Adipocyte (in vitro differentiated cells): ENCODE measurements around the gene S100P.
"Not testable (repeated sequence)": the region's sequence is repeated elsewhere in the genome, so short reads cannot be mapped to it uniquely, and the experiment has no call there.

Experiments
- DNase-seq: peaks from one replicate; pipeline ENCODE4 v3.0.0-alpha.2; 2015; ENCODE audit warnings: low read depth
- H3K27me3 ChIP-seq: replicated peaks from 2 replicates; pipeline ENCODE4 v1.7.0; 2013; ENCODE audit warnings: mild to moderate bottlenecking, low read length, moderate library complexity; ENCODE audit not compliant: control insufficient read depth, insufficient read depth
- H3K36me3 ChIP-seq: 2 replicates; pipeline ENCODE4 v1.7.0; 2013; ENCODE audit warnings: low read length, mild to moderate bottlenecking, moderate library complexity; ENCODE audit not compliant: control insufficient read depth, insufficient read depth, severe bottlenecking
- H3K4me1 ChIP-seq: 2 replicates; pipeline ENCODE4 v1.7.0; 2013; ENCODE audit warnings: mild to moderate bottlenecking, low read length, moderate library complexity; ENCODE audit not compliant: control insufficient read depth, insufficient read depth
- H3K4me3 ChIP-seq: 2 replicates; pipeline ENCODE4 v1.7.0; 2013; ENCODE audit warnings: mild to moderate bottlenecking, low read length, moderate library complexity
- H3K9ac ChIP-seq: 2 replicates; pipeline ENCODE4 v1.7.0; 2013; ENCODE audit warnings: mild to moderate bottlenecking, low read length, moderate library complexity
- H3K9me3 ChIP-seq: 2 replicates; pipeline ENCODE4 v1.7.0; 2013; ENCODE audit warnings: mild to moderate bottlenecking, low read length, moderate library complexity; ENCODE audit not compliant: control insufficient read depth

Gene S100P

DNA sequence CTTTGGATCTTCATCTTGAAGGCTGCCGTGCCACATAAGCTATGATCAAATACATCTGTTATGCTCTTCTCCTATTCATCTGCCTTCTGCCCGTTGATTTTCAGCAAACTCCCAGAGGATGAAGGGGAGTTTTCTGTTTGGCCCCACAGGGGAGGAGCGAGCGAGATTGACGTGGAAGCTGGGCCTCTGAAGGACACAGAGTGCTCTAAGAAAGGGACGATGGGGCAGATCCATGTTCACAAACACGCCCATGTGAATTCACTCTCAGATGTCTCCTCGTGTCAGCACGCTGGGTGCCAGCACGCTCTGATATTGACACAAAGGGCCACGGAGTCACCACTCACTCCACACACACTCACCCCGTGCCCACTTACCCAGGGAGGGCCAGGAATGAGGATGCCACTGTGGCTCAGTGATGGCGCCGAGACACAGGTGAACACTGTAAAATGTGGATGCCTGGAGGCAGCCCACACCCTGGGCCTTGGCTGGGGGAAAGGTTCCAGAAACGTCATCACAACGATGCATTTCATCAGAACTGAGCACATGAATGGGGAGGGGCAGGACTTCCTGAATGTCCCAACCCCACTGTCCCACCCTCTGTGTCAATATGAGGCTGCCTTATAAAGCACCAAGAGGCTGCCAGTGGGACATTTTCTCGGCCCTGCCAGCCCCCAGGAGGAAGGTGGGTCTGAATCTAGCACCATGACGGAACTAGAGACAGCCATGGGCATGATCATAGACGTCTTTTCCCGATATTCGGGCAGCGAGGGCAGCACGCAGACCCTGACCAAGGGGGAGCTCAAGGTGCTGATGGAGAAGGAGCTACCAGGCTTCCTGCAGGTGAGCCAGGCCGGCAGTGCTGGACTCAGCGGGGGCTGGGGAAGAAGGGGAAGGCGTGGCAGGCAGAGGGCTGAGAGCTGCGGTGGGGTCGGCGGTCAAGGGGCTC is at the start of gene S100P:
S100P (plus strand) TSS at position 648 of the 946 bp plus-strand sequence; CDS start at position 703, 55 bp downstream.
- H3K9me3 ChIP-seq, result no peaks in the 10 kb centered on the region
- no peaks in the 10 kb centered on the region for H3K36me3 ChIP-seq
- DNase-seq, result no peak
- peaks cover 29% of the 10 kb centered on the region for H3K4me1 ChIP-seq
- H3K9ac ChIP-seq, result no peak within 1 kb of the TSS
- no peak within 1 kb of the TSS for H3K4me3 ChIP-seq
- no peaks in the 10 kb centered on the region for H3K27me3 ChIP-seq

DNA sequence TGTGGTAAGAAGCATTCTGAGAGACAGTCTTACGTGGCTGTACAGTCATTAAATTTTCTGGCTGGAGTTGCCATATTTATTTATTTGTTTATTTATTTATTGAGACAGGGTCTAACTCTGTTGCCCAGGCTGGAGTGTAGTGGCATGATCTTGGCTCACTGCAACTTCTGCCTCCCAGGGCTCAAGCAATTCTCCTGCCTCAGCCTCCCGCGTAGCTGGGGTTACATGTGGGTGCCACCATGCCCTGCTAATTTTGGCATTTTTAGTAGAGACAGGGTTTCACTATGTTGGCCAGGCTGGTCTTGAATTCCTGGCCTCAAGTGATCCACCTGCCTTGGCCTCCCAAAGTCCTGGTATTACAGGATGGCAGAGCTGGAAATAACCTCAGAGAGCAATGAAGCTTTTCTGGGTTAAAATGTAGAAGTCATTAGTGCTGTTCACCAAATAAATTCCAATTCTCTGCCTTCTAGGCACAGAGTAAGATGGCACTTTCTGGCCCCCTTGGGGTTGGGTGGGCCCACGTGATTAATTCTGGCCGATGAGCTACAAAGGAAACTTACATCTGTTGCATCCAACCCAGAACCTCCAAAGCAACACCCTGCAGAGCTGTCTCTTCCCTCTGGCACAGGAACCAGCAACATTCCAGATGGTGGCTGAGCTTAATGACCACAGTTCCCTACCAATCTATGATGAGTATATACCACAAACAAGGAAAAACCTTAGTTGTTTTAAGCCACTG is 48.7 kb upstream of the S100P start:
- Histone ChIP-seq H3K4me3 (no peak overlapping the region), H3K9me3 (no peaks in the 10 kb centered on the region), H3K9ac (no peak overlapping the region), H3K27me3 (no peaks in the 10 kb centered on the region), H3K36me3 (peaks cover 14% of the 10 kb centered on the region), H3K4me1 (peaks cover 24% of the 10 kb centered on the region)
- no peak for DNase-seq

- Histone ChIP-seq H3K27me3 (no peaks in the 10 kb centered on the region), H3K4me1 (peaks cover 17% of the 10 kb centered on the region), H3K9me3 (no peaks in the 10 kb centered on the region), H3K36me3 (peaks cover 11% of the 10 kb centered on the region), H3K4me3 (no peak overlapping the region), H3K9ac (no peak overlapping the region)
- DNase-seq, result no peak
Measured at GRCh38 chr4:6647169-6647568, 46.5 kb upstream of the S100P start.

DNA sequence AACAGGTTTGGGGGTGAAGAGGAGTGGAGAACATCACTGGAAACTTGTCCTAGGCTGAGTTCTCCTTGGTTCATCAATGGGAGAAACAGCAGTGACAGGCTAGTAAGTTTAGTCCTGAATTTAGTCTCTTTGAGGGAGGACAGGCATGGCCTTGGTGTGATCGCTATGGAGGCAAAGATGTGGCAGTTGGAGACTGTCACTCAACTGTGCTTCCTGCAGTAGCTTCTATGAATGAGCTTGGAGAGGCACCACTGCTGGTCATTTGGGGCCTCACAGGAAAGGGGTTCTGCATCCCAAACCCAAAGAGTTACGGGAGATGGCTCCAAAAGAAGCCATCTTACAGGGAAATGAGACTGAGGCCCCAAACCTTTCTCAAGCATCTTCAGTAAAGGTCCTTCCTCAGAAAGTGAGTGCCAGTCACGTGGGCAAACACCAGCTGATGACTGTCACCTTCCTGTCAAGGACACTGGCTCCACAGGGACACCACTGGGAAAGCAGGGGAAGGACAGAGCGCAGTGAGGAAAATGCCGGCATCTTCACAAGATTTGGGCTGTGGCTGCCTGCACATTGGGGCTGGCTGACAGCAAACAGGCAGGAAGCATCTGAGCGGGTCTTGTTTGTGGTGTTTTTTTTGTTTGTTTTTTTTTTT is 46.0 kb upstream of the S100P start:
- peaks cover 5% of the 10 kb centered on the region for H3K36me3 ChIP-seq
- no peak overlapping the region for H3K4me3 ChIP-seq
- no peak overlapping the region for H3K9ac ChIP-seq
- H3K9me3 ChIP-seq, result no peaks in the 10 kb centered on the region
- H3K4me1 ChIP-seq, result peaks cover 12% of the 10 kb centered on the region
- DNase-seq, result no peak
- no peaks in the 10 kb centered on the region for H3K27me3 ChIP-seq

- Histone ChIP-seq H3K27me3 (no peaks in the 10 kb centered on the region), H3K9ac (no peak overlapping the region), H3K4me1 (peaks cover 3% of the 10 kb centered on the region), H3K4me3 (no peak overlapping the region), H3K36me3 (no peaks in the 10 kb centered on the region), H3K9me3 (no peaks in the 10 kb centered on the region)
- no peak for DNase-seq
Measured at GRCh38 chr4:6649216-6649615, 44.5 kb upstream of the S100P start.

GRCh38 chr4:6654211-6654610 is 39.5 kb upstream of the S100P start:
- H3K9me3 ChIP-seq, DNase-seq, H3K36me3 ChIP-seq, H3K27me3 ChIP-seq, H3K4me1 ChIP-seq, H3K9ac ChIP-seq, H3K4me3 ChIP-seq: not testable (repeated sequence)

DNA sequence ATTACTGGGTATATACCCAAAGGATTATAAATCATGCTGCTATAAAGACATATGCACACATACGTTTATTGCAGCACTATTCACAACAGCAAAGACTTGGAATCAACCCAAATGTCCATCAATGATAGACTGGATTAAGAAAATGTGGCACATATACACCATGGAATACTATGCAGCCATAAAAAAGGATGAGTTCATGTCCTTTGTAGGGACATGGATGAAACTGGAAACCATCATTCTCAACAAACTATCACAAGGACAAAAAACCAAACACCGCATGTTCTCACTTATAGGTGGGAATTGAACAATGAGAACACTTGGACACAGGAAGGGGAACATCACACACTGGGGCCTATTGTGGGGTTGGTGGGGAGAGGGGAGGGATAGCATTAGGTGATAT is 38.4 kb upstream of the S100P start:
- not testable (repeated sequence) for H3K9me3 ChIP-seq, H3K9ac ChIP-seq, H3K36me3 ChIP-seq, H3K4me3 ChIP-seq, DNase-seq, H3K27me3 ChIP-seq, H3K4me1 ChIP-seq

DNA sequence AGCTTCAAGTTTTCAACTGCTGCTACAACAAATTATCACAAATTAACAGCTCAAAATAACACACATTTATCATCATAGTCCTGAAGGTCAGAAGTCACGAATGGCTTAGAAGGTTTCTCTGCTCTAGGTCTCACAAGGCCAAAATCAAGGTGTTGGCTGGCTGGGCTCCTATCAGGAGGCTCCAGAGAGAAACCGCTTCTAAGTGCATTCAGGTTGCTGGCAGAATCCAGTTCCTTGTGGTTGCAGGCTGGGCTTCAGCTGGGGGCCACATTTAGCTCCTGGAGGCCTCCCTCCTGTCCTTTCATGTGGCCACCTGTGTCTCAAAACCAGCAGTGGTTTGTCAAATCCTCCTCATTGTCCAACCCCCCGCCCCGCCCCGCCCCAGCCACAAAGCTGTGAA is 37.8 kb upstream of the S100P start:
- Histone ChIP-seq H3K9ac (no peak overlapping the region), H3K36me3 (no peaks in the 10 kb centered on the region), H3K9me3 (no peaks in the 10 kb centered on the region), H3K4me1 (peaks cover 4% of the 10 kb centered on the region), H3K27me3 (no peaks in the 10 kb centered on the region), H3K4me3 (no peak overlapping the region)
- DNase-seq, result no peak

GRCh38 chr4:6657242-6658208 is 36.2 kb upstream of the S100P start:
- Histone ChIP-seq H3K9ac (no peak overlapping the region), H3K4me1 (peaks cover 4% of the 10 kb centered on the region), H3K36me3 (no peaks in the 10 kb centered on the region), H3K27me3 (no peaks in the 10 kb centered on the region), H3K9me3 (no peaks in the 10 kb centered on the region), H3K4me3 (no peak overlapping the region)
- no peak for DNase-seq

GRCh38 chr4:6658209-6658595 is 35.5 kb upstream of the S100P start:
- Histone ChIP-seq H3K4me1 (peaks cover 4% of the 10 kb centered on the region), H3K27me3 (no peaks in the 10 kb centered on the region), H3K36me3 (no peaks in the 10 kb centered on the region), H3K9ac (peak overlapping the region; percentile 65), H3K4me3 (peak overlapping the region; percentile 77), H3K9me3 (no peaks in the 10 kb centered on the region)
- DNase-seq, result no peak
